CD14-positive monocyte (primary cell): ENCODE results near the gene CNOT8. TPM values are rescaled to one million over a fixed set of nuclear protein-coding genes. Genes with fewer than 3 reads are reported as not detected.
A peak's percentile ranks its signal among the peaks of the same experiment; 100 is the strongest.

Source experiments
- DNase-seq, 3 donors: peaks; one replicate each; pipeline ENCODE4 v3.0.0-alpha.2; 2011 to 2022
- H2AFZ ChIP-seq: 2 replicates; pipeline ENCODE4 v1.6.0; 2012; ENCODE audit warnings: mild to moderate bottlenecking, low read depth, low read length, inconsistent platforms; ENCODE audit not compliant: insufficient read depth, poor library complexity, severe bottlenecking
- H3K27ac ChIP-seq, 2 donors: 1 replicate in 1 of 2; 2 replicates in 1 of 2; pipeline ENCODE4 v1.5.1; 2012 to 2013; ENCODE audit warnings: low read length in 2 of 2, control low read depth in 1 of 2, inconsistent platforms in 1 of 2, low read depth in 1 of 2, mild to moderate bottlenecking in 1 of 2
- H3K27me3 ChIP-seq, 2 donors: one replicate each; pipeline versions ENCODE4 v1.6.0 to v1.6.1; 2011 to 2013; ENCODE audit warnings: low read length in 2 of 2; ENCODE audit not compliant: control insufficient read depth in 2 of 2, insufficient read depth in 2 of 2
- H3K36me3 ChIP-seq, 2 donors: replicated peaks in 1 of 2; 1 replicate in 1 of 2; 2 replicates in 1 of 2; pipeline versions ENCODE4 v1.5.1 to v1.6.1; 2012 to 2013; ENCODE audit warnings: low read length in 2 of 2, control low read depth in 1 of 2, inconsistent platforms in 1 of 2, mild to moderate bottlenecking in 1 of 2; ENCODE audit not compliant: insufficient read depth in 2 of 2, control insufficient read depth in 1 of 2
- H3K4me1 ChIP-seq, 2 donors: 1 replicate in 1 of 2; 2 replicates in 1 of 2; pipeline versions ENCODE4 v1.5.1 to v1.6.1; 2012 to 2013; ENCODE audit warnings: low read length in 2 of 2, control low read depth in 1 of 2, inconsistent platforms in 1 of 2, mild to moderate bottlenecking in 1 of 2, moderate library complexity in 1 of 2; ENCODE audit not compliant: insufficient read depth in 2 of 2, control insufficient read depth in 1 of 2
- H3K4me2 ChIP-seq: replicated peaks from 2 replicates; pipeline ENCODE3; 2012; ENCODE audit warnings: low read length, moderate library complexity, mild to moderate bottlenecking; ENCODE audit not compliant: poor library complexity, severe bottlenecking; ENCODE audit errors: extremely low read depth
- H3K4me3 ChIP-seq, 3 experiments: fragments of 200-600 bp in 1 of 3; sonication (generic) in 1 of 3; replicated peaks in 1 of 3; 1 replicate in 2 of 3; 2 replicates in 1 of 3; pipeline ENCODE4 v1.5.1; 2011 to 2013; ENCODE audit warnings: low read length in 3 of 3, mild to moderate bottlenecking in 3 of 3, control low read depth in 2 of 3, low read depth in 2 of 3, inconsistent platforms in 1 of 3, moderate library complexity in 1 of 3
- H3K79me2 ChIP-seq: 2 replicates; pipeline ENCODE4 v1.6.0; 2012; ENCODE audit warnings: mild to moderate bottlenecking, control low read depth, inconsistent platforms, low read length, moderate library complexity; ENCODE audit not compliant: insufficient read depth
- H3K9ac ChIP-seq: 2 replicates; pipeline ENCODE4 v1.6.0; 2017; ENCODE audit warnings: low read length, mild to moderate bottlenecking; ENCODE audit not compliant: insufficient read depth, poor library complexity, severe bottlenecking
- H3K9me3 ChIP-seq, 2 donors: replicated peaks in 1 of 2; 1 replicate in 1 of 2; 2 replicates in 1 of 2; pipeline versions ENCODE4 v1.5.1 to v1.6.1; 2012 to 2013; ENCODE audit warnings: low read length in 2 of 2, control low read depth in 1 of 2; ENCODE audit not compliant: control insufficient read depth in 1 of 2, insufficient read depth in 1 of 2
- H4K20me1 ChIP-seq: 2 replicates; pipeline ENCODE4 v1.6.0; 2012; ENCODE audit warnings: mild to moderate bottlenecking, low read length, control low read depth, moderate library complexity; ENCODE audit not compliant: insufficient read depth
- H3K27ac Mint-ChIP-seq, 7 donors: one replicate each; pipeline ENCODE4 v1.8.0; 2020; ENCODE audit warnings: mild to moderate bottlenecking in 7 of 7, mixed read lengths in 7 of 7, moderate library complexity in 6 of 7, inconsistent platforms in 2 of 7
- H3K27me3 Mint-ChIP-seq, 3 donors: one replicate each; pipeline ENCODE4 v1.8.0; 2021 to 2022; ENCODE audit warnings: low read depth in 3 of 3, mild to moderate bottlenecking in 3 of 3, mixed read lengths in 3 of 3, moderate library complexity in 3 of 3, inconsistent platforms in 1 of 3
- H3K36me3 Mint-ChIP-seq, 2 donors: one replicate each; pipeline ENCODE4 v1.8.0; 2020; ENCODE audit warnings: mixed read lengths in 2 of 2, inconsistent platforms in 1 of 2, mild to moderate bottlenecking in 1 of 2
- H3K4me1 Mint-ChIP-seq: one replicate; pipeline ENCODE4 v1.8.0; 2020; ENCODE audit warnings: mild to moderate bottlenecking, mixed read lengths
- H3K4me3 Mint-ChIP-seq, 2 donors: one replicate each; pipeline ENCODE4 v1.8.0; 2020; ENCODE audit warnings: mild to moderate bottlenecking in 2 of 2, mixed read lengths in 2 of 2, moderate library complexity in 1 of 2
- H3K9me3 Mint-ChIP-seq, 7 donors: one replicate each; pipeline ENCODE4 v1.8.0; 2020 to 2022; ENCODE audit warnings: mixed read lengths in 7 of 7, mild to moderate bottlenecking in 6 of 7, moderate library complexity in 6 of 7, inconsistent platforms in 2 of 7
- CTCF ChIP-seq: fragments of 200-600 bp; IDR thresholded peaks from one replicate; pipeline ENCODE4 v1.8.0; 2022; ENCODE audit warnings: antibody characterized with exemption, mild to moderate bottlenecking
- WGBS: methylation state at CpG from one replicate; pipeline ENCODE4 v1.1.5; 2013; ENCODE audit warnings: missing lambda C conversion rate; ENCODE audit not compliant: insufficient coverage; 5-methylcytosine and 5-hydroxymethylcytosine counted together
- intact Hi-C, 2 donors: fragments of 100-400 bp; cut with micrococcal nuclease; formaldehyde crosslinking; loops; one replicate each; pipeline versions ENCODE4 v1.15.0 to v1.15.1; 2023
- polyA plus RNA-seq, 3 donors: library from polyadenylated mRNA; depleted of rRNA in 1 of 3; unstranded in 2 of 3; stranded (reverse) in 1 of 3; fragments of 300-500 nt in 2 of 3; fragments of >200 nt in 1 of 3; fragmentation: Illumina TruSeq in 2 of 3; gene quantifications; 1 replicate in 2 of 3; 2 replicates in 1 of 3; pipeline ENCODE4 v1.2.3, GENCODE V29; 2012 to 2021

CNOT8 gene
- polyA plus RNA-seq, 3 donors, result 98.7 to 160 (median 147) TPM

- WGBS, result 98% methylated on average over 7 of the region's 8 CpGs
- peaks cover 48 to 54% of the 10 kb centered on the region in 2 donors for H3K36me3 Mint-ChIP-seq
- peaks cover 0 to 4% (median 0%) of the 10 kb centered on the region in 3 donors for H3K27me3 Mint-ChIP-seq
- Histone ChIP-seq H3K9me3 (peaks cover 24 to 42% of the 10 kb centered on the region in 2 donors), H3K4me2 (no peak overlapping the region), H3K79me2 (no peaks in the 10 kb centered on the region), H3K4me3 (no peak overlapping the region), H3K36me3 (peaks cover 29 to 59% of the 10 kb centered on the region in 2 donors), H2AFZ (no peak overlapping the region), H3K4me1 (peaks cover 6 to 9% of the 10 kb centered on the region in 2 donors), H4K20me1 (no peaks in the 10 kb centered on the region), H3K27ac (peak overlapping the region in 1 of 2 donors; percentile 29), H3K9ac (no peak overlapping the region), H3K27me3 (no peaks in the 10 kb centered on the region)
- no peak for DNase-seq
- H3K4me3 Mint-ChIP-seq, result no peak overlapping the region
- intact Hi-C loops, result no loop called here
- no peak overlapping the region for H3K27ac Mint-ChIP-seq
- TF ChIP-seq CTCF, result no peak
- H3K9me3 Mint-ChIP-seq, result peaks cover 31 to 69% (median 49%) of the 10 kb centered on the region in 7 donors
- peaks cover 4% of the 10 kb centered on the region for H3K4me1 Mint-ChIP-seq
Observed at GRCh38 chr5:154884424-154884823, 26.0 kb downstream of the CNOT8 start.

DNA sequence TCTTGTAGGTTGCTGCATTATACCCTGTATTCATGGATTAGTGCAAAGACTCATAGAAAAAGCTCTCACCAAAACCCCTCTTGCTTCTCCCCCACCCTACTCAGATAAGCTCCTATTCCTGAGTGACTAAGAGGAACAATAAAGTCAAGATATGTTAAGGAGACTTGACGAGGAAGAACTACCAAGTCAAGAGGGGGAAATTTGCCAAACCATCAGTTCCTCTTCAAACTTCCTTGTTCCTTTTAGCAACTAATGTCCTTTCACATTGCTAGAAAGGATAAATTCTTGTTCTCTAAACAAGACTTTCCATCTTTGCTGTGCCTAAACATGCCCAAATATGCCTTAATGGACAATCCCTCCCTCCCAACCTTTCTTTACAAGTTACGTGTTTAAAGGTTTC lies 27.0 kb downstream of the CNOT8 start:
- Histone ChIP-seq H2AFZ (no peak overlapping the region), H3K4me2 (no peak overlapping the region), H3K4me3 (peak overlapping the region in 1 of 3 experiments; percentile 20), H3K36me3 (peaks cover 36 to 58% of the 10 kb centered on the region in 2 donors), H3K79me2 (no peaks in the 10 kb centered on the region), H3K9ac (no peak overlapping the region), H3K9me3 (peaks cover 18 to 42% of the 10 kb centered on the region in 2 donors), H4K20me1 (no peaks in the 10 kb centered on the region), H3K4me1 (peaks cover 6 to 9% of the 10 kb centered on the region in 2 donors), H3K27ac (peak overlapping the region in 1 of 2 donors; percentile 29), H3K27me3 (no peaks in the 10 kb centered on the region)
- Mint-ChIP-seq H3K27me3 (peaks cover 0 to 2% (median 0%) of the 10 kb centered on the region in 3 donors), H3K27ac (peak overlapping the region in 2 of 7 donors; percentile 23 to 24), H3K4me1 (peaks cover 4% of the 10 kb centered on the region), H3K9me3 (peaks cover 28 to 59% (median 43%) of the 10 kb centered on the region in 7 donors), H3K4me3 (no peak overlapping the region), H3K36me3 (peaks cover 54 to 57% of the 10 kb centered on the region in 2 donors)
- 67% methylated on average over 1 of the region's 2 CpGs for WGBS
- peak; percentile 24 to 58 (median 48) for DNase-seq
- intact Hi-C loops, result no loop called here
- TF ChIP-seq CTCF, result no peak
